T-helper 2 cell (primary cell): ENCODE results near the gene SAYSD1.
A peak's percentile ranks its signal among the peaks of the same experiment; 100 is the strongest.
"Not testable (repeated sequence)": the region's sequence is repeated elsewhere in the genome, so short reads cannot be mapped to it uniquely, and the experiment has no call there.

Experiments
- DNase-seq, 5 experiments: peaks; one replicate each; pipeline versions ENCODE4 v3.0.0 to v3.0.0-alpha.2; 2012 to 2022
- total RNA-seq, 2 donors: gene quantifications; one replicate each; lab custom pipeline; 2026; lab: John Stamatoyannopoulos, UW

Gene SAYSD1
- 30.6 to 33.0 reads per million in 2 donors for total RNA-seq

GRCh38 chr6:39114704-39115599, at the start of gene SAYSD1:
TSS of gene SAYSD1 (minus strand) at chr6:39115186. CDS start at chr6:39115089, 97 bp downstream.
- peak; percentile 76 to 99 (median 87) for DNase-seq

GRCh38 chr6:39157511-39157910, 42.5 kb upstream of the SAYSD1 start:
- no peak for DNase-seq

GRCh38 chr6:39156801-39157200, 41.8 kb upstream of the SAYSD1 start:
- no peak for DNase-seq

GRCh38 chr6:39154705-39155104, 39.7 kb upstream of the SAYSD1 start:
- DNase-seq = no peak

GRCh38 chr6:39153766-39154397, 38.9 kb upstream of the SAYSD1 start:
- DNase-seq = peak in 1 of 5 experiments; percentile 17

- no peak for DNase-seq
These were observed 37.3 kb upstream of the SAYSD1 start for GRCh38 chr6:39152262-39152661.

GRCh38 chr6:39151211-39151610, 36.2 kb upstream of the SAYSD1 start:
- no peak for DNase-seq

- no peak for DNase-seq
These were observed 29.6 kb upstream of the SAYSD1 start for GRCh38 chr6:39144481-39145173.

GRCh38 chr6:39143238-39143930, 28.4 kb upstream of the SAYSD1 start:
- DNase-seq = peak in 1 of 5 experiments; percentile 64

GRCh38 chr6:39140556-39141167, 25.7 kb upstream of the SAYSD1 start:
- no peak for DNase-seq

- peak in 1 of 5 experiments; percentile 50 for DNase-seq
These were observed 22.3 kb upstream of the SAYSD1 start for GRCh38 chr6:39137245-39137644.

GRCh38 chr6:39136207-39136606, 21.2 kb upstream of the SAYSD1 start:
- not testable (repeated sequence) for DNase-seq

GRCh38 chr6:39134761-39135160, 19.8 kb upstream of the SAYSD1 start:
- DNase-seq = not testable (repeated sequence)

- DNase-seq = no peak
These were observed 15.7 kb upstream of the SAYSD1 start for GRCh38 chr6:39130691-39131090.

GRCh38 chr6:39128832-39129231, 13.8 kb upstream of the SAYSD1 start:
- DNase-seq = no peak

- DNase-seq = no peak
These were observed 13.1 kb upstream of the SAYSD1 start for GRCh38 chr6:39128106-39128505.

- no peak for DNase-seq
These were observed 9.1 kb upstream of the SAYSD1 start for GRCh38 chr6:39124114-39124513.

GRCh38 chr6:39118921-39119320, 3.9 kb upstream of the SAYSD1 start:
- DNase-seq = no peak

GRCh38 chr6:39114388-39114703, 640 bp downstream of the SAYSD1 start:
- DNase-seq = no peak

- no peak for DNase-seq
These were observed 1.2 kb downstream of the SAYSD1 start for GRCh38 chr6:39113788-39114187.

- DNase-seq = peak in 1 of 5 experiments; percentile 44
These were observed 3.7 kb downstream of the SAYSD1 start for GRCh38 chr6:39111280-39111679.
